Fibroblast of villous mesenchyme (primary cell): ENCODE measurements around the gene SETD7. TPM values are rescaled to one million over a fixed set of nuclear protein-coding genes. Genes with fewer than 3 reads are reported as not detected.

Experiments used
- DNase-seq: peaks from one replicate; pipeline ENCODE4 v3.0.0-alpha.2; 2010; ENCODE audit warnings: low read depth
- H3K4me3 ChIP-seq: 2 replicates; pipeline ENCODE4 v1.5.1; 2011; ENCODE audit warnings: low read depth, mild to moderate bottlenecking, low read length
- CTCF ChIP-seq: IDR thresholded peaks from 2 replicates; pipeline ENCODE4 v1.5.1; 2012; ENCODE audit warnings: low read depth, mild to moderate bottlenecking, low read length; ENCODE audit not compliant: insufficient read depth
- total RNA-seq: library from RNA; depleted of rRNA; stranded (reverse); fragments of >200 nt; gene quantifications from 2 replicates; pipeline ENCODE4 v1.2.3, GENCODE V29; 2012

SETD7 gene
- total RNA-seq, 1 donor: 107 TPM

- TF ChIP-seq CTCF: no peak
- H3K4me3 ChIP-seq: no peak overlapping the region
- no peak for DNase-seq
These were observed 73.0 kb downstream of the SETD7 start for GRCh38 chr4:139483000-139483399.

DNA sequence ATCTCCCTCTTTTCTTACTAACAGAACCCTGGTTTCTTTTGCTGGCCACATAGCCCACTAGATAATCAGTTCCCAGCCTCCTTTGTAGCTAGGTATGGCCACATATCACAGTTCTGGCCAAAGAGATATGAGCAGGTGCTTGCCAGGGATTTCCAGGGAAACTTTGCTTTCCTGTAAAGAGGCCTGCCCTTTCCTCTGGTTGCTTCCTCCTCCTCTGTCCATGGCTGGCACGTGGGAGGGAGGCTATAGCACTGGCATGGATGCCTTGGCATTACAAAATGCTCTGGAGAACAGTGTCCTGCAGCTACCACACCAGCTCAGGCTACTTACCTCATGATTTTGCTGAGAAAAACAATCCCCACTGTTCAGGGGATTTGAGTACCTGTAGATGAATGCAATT, 74.6 kb downstream of the SETD7 start:
- H3K4me3 ChIP-seq: no peak overlapping the region
- no peak for TF ChIP-seq CTCF
- DNase-seq: no peak

GRCh38 chr4:139476363-139476762, 79.7 kb downstream of the SETD7 start:
- H3K4me3 ChIP-seq: no peak overlapping the region
- no peak for TF ChIP-seq CTCF
- no peak for DNase-seq

- no peak for DNase-seq
- no peak for TF ChIP-seq CTCF
- no peak overlapping the region for H3K4me3 ChIP-seq
These were observed 83.2 kb downstream of the SETD7 start for GRCh38 chr4:139472852-139473251.

DNA sequence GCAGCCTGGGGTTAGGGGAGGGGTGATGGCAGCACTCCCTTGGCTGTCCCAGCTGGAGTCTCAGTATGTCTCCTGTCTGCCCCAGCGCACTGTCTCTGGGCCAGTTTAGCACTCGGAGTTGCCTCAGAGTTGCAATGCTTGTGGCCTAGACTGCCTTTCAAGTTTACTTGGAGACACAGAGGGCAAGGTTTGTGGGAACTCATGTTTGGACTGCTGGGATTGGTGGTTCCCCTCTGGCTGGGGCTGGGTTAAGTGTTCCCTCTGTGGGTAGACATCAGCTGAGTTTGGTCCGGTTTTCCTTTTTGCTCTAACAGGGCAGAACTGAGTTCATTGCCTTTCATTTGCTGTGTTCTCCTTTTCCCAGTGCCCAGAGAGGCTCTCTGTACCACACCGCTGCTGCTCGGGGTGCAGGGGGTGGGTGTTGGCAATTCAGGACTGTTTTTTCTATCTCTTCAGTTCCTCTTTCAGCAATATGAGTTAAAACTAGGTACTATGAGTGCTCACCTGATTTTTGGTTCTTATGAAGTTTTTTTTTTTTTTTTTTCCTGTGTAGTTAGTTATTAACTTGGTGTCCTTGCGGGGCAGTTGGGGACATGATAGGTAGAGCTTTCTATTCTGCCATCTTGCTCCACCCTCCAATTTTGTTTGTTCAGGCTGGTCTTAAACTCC, 84.9 kb downstream of the SETD7 start:
- no peak overlapping the region for H3K4me3 ChIP-seq
- no peak for TF ChIP-seq CTCF
- no peak for DNase-seq

DNA sequence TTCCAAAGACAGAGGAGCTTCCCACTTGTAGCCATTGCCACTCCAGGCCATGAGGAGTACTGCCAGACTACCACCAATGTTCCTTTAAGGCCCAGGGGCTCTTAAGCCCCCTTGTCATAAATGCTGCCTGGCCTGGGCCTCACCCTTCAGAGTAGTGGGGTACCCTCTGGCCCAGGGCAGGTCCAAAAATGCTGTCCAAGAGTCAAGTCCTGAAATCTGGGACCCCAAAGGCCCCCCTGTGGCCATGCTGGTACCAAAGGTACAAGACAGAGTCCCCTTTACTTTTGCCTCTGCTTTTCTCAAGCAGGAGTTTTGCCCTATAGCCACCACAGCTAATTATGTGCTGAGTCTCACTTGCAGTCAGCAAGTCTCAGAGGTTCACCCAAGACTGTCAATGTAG, 85.7 kb downstream of the SETD7 start:
- no peak overlapping the region for H3K4me3 ChIP-seq
- no peak for DNase-seq
- no peak for TF ChIP-seq CTCF

- no peak for DNase-seq
- no peak for TF ChIP-seq CTCF
- no peak overlapping the region for H3K4me3 ChIP-seq
These were observed 86.2 kb downstream of the SETD7 start for GRCh38 chr4:139469869-139470268.
